GM18858 (cell line): Measurements from ENCODE around the gene EXO1.
A peak's percentile ranks its signal among the peaks of the same experiment; 100 is the strongest.
"Not testable (repeated sequence)": the region's sequence is repeated elsewhere in the genome, so short reads cannot be mapped to it uniquely, and the experiment has no call there.

Experiments
- ATAC-seq: cut with Tn5 transposase; IDR thresholded peaks from one replicate; pipeline ENCODE4 v1.9.1; 2021; ENCODE audit not compliant: unreplicated experiment

The EXO1 gene

GRCh38 chr1:241847796-241848685 is at the start of gene EXO1:
Gene EXO1, plus strand, starts transcription at chr1:241848204. Its CDS starts 2,222 bp downstream, at chr1:241850426.
- peak; percentile 91 for ATAC-seq

- ATAC-seq: no peak
Measured at GRCh38 chr1:241799416-241799815, 48.6 kb upstream of the EXO1 start.

- ATAC-seq: no peak
Measured at GRCh38 chr1:241800640-241801039, 47.4 kb upstream of the EXO1 start.

GRCh38 chr1:241802863-241803262 is 45.1 kb upstream of the EXO1 start:
- no peak for ATAC-seq

GRCh38 chr1:241804706-241805105 is 43.3 kb upstream of the EXO1 start:
- not testable (repeated sequence) for ATAC-seq

GRCh38 chr1:241808265-241808664 is 39.7 kb upstream of the EXO1 start:
- no peak for ATAC-seq

- no peak for ATAC-seq
Measured at GRCh38 chr1:241810769-241811405, 37.1 kb upstream of the EXO1 start.

- ATAC-seq: no peak
Measured at GRCh38 chr1:241813768-241814320, 34.2 kb upstream of the EXO1 start.

- no peak for ATAC-seq
Measured at GRCh38 chr1:241816008-241816407, 32.0 kb upstream of the EXO1 start.

GRCh38 chr1:241817331-241817792 is 30.6 kb upstream of the EXO1 start:
- ATAC-seq: no peak

GRCh38 chr1:241817956-241818612 is 29.9 kb upstream of the EXO1 start:
- ATAC-seq: no peak

GRCh38 chr1:241819340-241819866 is 28.6 kb upstream of the EXO1 start:
- no peak for ATAC-seq

- no peak for ATAC-seq
Measured at GRCh38 chr1:241821363-241821762, 26.6 kb upstream of the EXO1 start.

GRCh38 chr1:241822846-241823245 is 25.2 kb upstream of the EXO1 start:
- no peak for ATAC-seq

- no peak for ATAC-seq
Measured at GRCh38 chr1:241823925-241824324, 24.1 kb upstream of the EXO1 start.

- ATAC-seq: no peak
Measured at GRCh38 chr1:241825581-241825980, 22.4 kb upstream of the EXO1 start.

GRCh38 chr1:241826613-241827012 is 21.4 kb upstream of the EXO1 start:
- not testable (repeated sequence) for ATAC-seq

- no peak for ATAC-seq
Measured at GRCh38 chr1:241827264-241827663, 20.7 kb upstream of the EXO1 start.

- ATAC-seq: no peak
Measured at GRCh38 chr1:241828463-241829021, 19.5 kb upstream of the EXO1 start.

GRCh38 chr1:241829468-241829867 is 18.5 kb upstream of the EXO1 start:
- ATAC-seq: no peak
